Muscle layer of colon (tissue), 2 donors: ENCODE data around the gene PCDHA12.
"Not testable (repeated sequence)": the region's sequence is repeated elsewhere in the genome, so short reads cannot be mapped to it uniquely, and the experiment has no call there.

Experiments used
- H3K27ac ChIP-seq: one replicate; pipeline ENCODE4 v1.7.0; 2013; ENCODE audit warnings: low read depth, mild to moderate bottlenecking, low read length, moderate library complexity
- H3K27me3 ChIP-seq, 2 donors: one replicate each; pipeline ENCODE4 v1.7.0; 2013; ENCODE audit warnings: low read length in 2 of 2, mild to moderate bottlenecking in 2 of 2; ENCODE audit not compliant: insufficient read depth in 2 of 2, control insufficient read depth in 1 of 2
- H3K36me3 ChIP-seq: one replicate; pipeline ENCODE4 v1.7.0; 2013; ENCODE audit warnings: mild to moderate bottlenecking, low read length; ENCODE audit not compliant: insufficient read depth
- H3K4me1 ChIP-seq: one replicate; pipeline ENCODE4 v1.7.0; 2013; ENCODE audit warnings: mild to moderate bottlenecking, low read length; ENCODE audit not compliant: insufficient read depth
- H3K4me3 ChIP-seq, 2 donors: one replicate each; pipeline ENCODE4 v1.7.0; 2013; ENCODE audit warnings: low read length in 2 of 2, low read depth in 1 of 2, mild to moderate bottlenecking in 1 of 2, moderate library complexity in 1 of 2
- H3K9ac ChIP-seq: one replicate; pipeline ENCODE4 v1.7.0; 2013; ENCODE audit warnings: low read length
- H3K9me3 ChIP-seq: one replicate; pipeline ENCODE4 v1.7.0; 2013; ENCODE audit warnings: mild to moderate bottlenecking, low read length
- donor health status: abdominal sarcoma.
- donor health status: Adenocarcinoma of cecum.

The PCDHA12 gene

DNA sequence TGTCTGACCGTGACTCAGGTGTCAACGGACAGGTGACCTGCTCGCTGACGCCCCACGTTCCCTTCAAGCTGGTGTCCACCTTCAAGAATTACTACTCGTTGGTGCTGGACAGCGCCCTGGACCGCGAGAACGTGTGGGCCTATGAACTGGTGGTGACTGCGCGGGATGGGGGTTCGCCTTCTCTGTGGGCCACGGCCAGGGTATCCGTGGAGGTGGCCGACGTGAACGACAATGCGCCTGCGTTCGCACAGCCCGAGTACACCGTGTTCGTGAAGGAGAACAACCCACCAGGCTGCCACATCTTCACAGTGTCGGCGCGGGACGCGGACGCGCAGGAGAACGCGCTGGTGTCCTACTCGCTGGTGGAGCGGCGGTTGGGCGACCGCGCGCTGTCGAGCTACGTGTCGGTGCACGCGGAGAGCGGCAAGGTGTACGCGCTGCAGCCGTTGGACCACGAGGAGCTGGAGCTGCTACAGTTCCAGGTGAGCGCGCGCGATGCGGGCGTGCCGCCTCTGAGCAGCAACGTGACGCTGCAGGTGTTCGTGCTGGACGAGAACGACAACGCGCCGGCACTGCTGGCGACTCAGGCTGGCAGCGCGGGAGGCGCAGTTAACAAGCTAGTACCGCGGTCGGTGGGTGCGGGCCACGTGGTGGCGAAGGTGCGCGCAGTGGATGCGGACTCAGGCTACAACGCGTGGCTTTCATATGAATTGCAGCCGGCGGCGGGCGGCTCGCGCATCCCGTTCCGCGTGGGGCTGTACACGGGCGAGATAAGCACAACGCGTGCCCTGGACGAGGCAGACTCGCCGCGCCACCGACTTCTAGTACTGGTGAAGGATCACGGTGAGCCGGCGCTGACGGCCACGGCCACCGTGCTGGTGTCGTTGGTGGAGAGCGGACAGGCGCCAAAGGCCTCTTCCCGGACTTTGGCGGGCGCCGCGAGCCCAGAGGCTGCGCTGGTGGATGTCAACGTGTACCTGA lies 4.6 kb upstream of the PCDHA12 start:
- peaks cover 0 to 7% of the 10 kb centered on the region in 2 donors for H3K27me3 ChIP-seq
- no peaks in the 10 kb centered on the region for H3K4me1 ChIP-seq
- H3K4me3 ChIP-seq = no peak overlapping the region
- no peak overlapping the region for H3K9ac ChIP-seq
- H3K9me3 ChIP-seq = no peaks in the 10 kb centered on the region
- no peaks in the 10 kb centered on the region for H3K36me3 ChIP-seq
- no peak overlapping the region for H3K27ac ChIP-seq

DNA sequence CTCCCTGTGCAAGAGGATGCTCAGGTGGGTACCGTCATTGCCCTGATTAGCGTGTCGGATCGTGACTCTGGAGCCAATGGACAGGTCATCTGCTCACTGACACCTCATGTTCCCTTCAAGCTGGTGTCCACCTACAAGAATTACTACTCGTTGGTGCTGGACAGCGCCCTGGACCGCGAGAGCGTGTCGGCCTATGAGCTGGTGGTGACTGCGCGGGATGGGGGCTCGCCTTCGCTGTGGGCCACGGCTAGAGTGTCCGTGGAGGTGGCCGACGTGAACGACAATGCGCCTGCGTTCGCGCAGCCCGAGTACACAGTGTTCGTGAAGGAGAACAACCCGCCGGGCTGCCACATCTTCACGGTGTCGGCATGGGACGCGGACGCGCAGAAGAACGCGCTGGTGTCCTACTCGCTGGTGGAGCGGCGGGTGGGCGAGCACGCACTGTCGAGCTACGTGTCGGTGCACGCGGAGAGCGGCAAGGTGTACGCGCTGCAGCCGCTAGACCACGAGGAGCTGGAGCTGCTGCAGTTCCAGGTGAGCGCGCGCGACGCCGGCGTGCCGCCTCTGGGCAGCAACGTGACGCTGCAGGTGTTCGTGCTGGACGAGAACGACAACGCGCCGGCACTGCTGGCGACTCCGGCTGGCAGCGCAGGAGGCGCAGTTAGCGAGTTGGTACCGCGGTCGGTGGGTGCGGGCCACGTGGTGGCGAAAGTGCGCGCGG lies 1.6 kb downstream of the PCDHA12 start:
- H3K4me3 ChIP-seq, H3K36me3 ChIP-seq, H3K27me3 ChIP-seq, H3K4me1 ChIP-seq, H3K27ac ChIP-seq, H3K9me3 ChIP-seq, H3K9ac ChIP-seq: not testable (repeated sequence)

DNA sequence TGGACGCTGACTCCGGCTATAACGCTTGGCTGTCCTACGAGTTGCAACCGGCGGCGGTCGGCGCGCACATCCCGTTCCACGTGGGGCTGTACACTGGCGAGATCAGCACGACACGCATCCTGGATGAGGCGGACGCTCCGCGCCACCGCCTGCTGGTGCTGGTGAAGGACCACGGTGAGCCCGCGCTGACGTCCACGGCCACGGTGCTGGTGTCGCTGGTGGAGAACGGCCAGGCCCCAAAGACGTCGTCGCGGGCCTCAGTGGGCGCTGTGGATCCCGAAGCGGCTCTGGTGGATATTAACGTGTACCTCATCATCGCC lies 2.1 kb downstream of the PCDHA12 start:
- peaks cover 0 to 5% of the 10 kb centered on the region in 2 donors for H3K27me3 ChIP-seq
- H3K4me1 ChIP-seq = no peaks in the 10 kb centered on the region
- H3K27ac ChIP-seq = no peak overlapping the region
- no peak overlapping the region for H3K9ac ChIP-seq
- H3K9me3 ChIP-seq = peaks cover 5% of the 10 kb centered on the region
- no peak overlapping the region for H3K4me3 ChIP-seq
- no peaks in the 10 kb centered on the region for H3K36me3 ChIP-seq

GRCh38 chr5:140881889-140882590 lies 6.9 kb downstream of the PCDHA12 start, which contains the start of gene PCDHA13:
Gene PCDHA13 (plus strand): TSS chr5:140882124. CDS start chr5:140882269, 145 bp downstream.
- no peak within 1 kb of the TSS for H3K9ac ChIP-seq
- no peak within 1 kb of the TSS for H3K4me3 ChIP-seq
- no peak within 1 kb of the TSS for H3K27ac ChIP-seq
- no peaks in the 10 kb centered on the region for H3K4me1 ChIP-seq
- peaks cover 6% of the 10 kb centered on the region for H3K9me3 ChIP-seq
- peaks cover 0 to 8% of the 10 kb centered on the region in 2 donors for H3K27me3 ChIP-seq
- H3K36me3 ChIP-seq = no peaks in the 10 kb centered on the region

- no peak overlapping the region for H3K27ac ChIP-seq
- H3K4me1 ChIP-seq = no peaks in the 10 kb centered on the region
- H3K36me3 ChIP-seq = no peaks in the 10 kb centered on the region
- H3K9me3 ChIP-seq = peaks cover 6% of the 10 kb centered on the region
- H3K9ac ChIP-seq = no peak overlapping the region
- peaks cover 0 to 4% of the 10 kb centered on the region in 2 donors for H3K27me3 ChIP-seq
- no peak overlapping the region for H3K4me3 ChIP-seq
Observed at GRCh38 chr5:140882591-140882899, 7.4 kb downstream of the PCDHA12 start.

DNA sequence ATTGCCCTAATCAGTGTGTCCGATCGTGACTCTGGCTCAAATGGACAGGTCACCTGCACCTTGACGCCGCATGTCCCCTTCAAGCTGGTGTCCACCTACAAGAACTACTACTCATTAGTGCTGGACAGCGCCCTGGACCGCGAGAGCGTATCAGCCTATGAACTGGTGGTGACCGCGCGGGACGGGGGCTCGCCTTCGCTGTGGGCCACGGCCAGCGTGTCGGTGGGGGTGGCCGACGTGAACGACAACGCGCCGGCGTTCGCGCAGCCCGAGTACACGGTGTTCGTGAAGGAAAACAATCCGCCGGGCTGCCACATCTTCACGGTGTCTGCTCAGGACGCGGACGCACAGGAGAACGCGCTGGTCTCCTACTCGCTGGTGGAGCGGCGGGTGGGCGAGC lies 8.3 kb downstream of the PCDHA12 start:
- no peak overlapping the region for H3K9ac ChIP-seq
- H3K27ac ChIP-seq = no peak overlapping the region
- H3K4me1 ChIP-seq = no peaks in the 10 kb centered on the region
- no peaks in the 10 kb centered on the region for H3K36me3 ChIP-seq
- H3K4me3 ChIP-seq = no peak overlapping the region
- peaks cover 0 to 4% of the 10 kb centered on the region in 2 donors for H3K27me3 ChIP-seq
- H3K9me3 ChIP-seq = peaks cover 6% of the 10 kb centered on the region

DNA sequence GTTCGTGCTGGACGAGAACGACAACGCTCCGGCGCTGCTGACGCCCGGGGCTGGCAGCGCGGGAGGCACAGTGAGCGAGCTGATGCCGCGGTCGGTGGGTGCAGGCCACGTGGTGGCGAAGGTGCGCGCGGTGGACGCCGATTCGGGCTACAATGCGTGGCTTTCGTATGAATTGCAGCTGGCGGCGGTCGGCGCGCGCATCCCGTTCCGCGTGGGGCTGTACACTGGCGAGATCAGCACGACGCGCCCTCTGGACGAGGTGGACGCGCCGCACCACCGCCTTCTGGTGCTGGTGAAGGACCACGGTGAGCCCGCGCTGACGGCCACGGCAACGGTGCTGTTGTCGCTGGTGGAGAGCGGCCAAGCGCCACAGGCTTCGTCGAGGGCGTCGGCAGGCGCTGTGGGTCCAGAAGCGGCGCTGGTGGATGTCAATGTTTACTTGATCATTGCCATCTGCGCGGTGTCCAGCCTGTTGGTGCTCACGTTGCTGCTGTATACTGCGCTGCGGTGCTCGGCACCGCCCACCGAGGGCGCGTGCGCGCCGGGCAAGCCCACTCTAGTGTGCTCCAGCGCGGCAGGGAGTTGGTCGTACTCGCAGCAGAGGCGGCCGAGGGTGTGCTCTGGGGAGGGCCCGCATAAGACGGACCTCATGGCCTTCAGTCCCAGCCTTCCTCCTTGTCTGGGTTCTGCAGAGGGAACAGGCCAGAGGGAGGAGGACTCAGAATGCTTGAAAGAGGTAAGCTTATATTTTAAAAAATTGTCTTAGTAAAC lies 9.0 kb downstream of the PCDHA12 start:
- Histone ChIP-seq H3K36me3 (no peaks in the 10 kb centered on the region), H3K27me3 (peaks cover 0 to 4% of the 10 kb centered on the region in 2 donors), H3K4me3 (no peak overlapping the region), H3K4me1 (no peaks in the 10 kb centered on the region), H3K27ac (no peak overlapping the region), H3K9ac (no peak overlapping the region), H3K9me3 (peaks cover 6% of the 10 kb centered on the region)

GRCh38 chr5:140916325-140916724 lies 41.2 kb downstream of the PCDHA12 start:
- Histone ChIP-seq H3K9me3 (peaks cover 4% of the 10 kb centered on the region), H3K4me1 (no peaks in the 10 kb centered on the region), H3K27ac (no peak overlapping the region), H3K4me3 (no peak overlapping the region), H3K36me3 (no peaks in the 10 kb centered on the region), H3K9ac (no peak overlapping the region), H3K27me3 (no peaks in the 10 kb centered on the region)

- Histone ChIP-seq H3K36me3 (no peaks in the 10 kb centered on the region), H3K27ac (no peak overlapping the region), H3K4me3 (no peak overlapping the region), H3K27me3 (peaks cover 10 to 23% of the 10 kb centered on the region in 2 donors), H3K9ac (no peak overlapping the region), H3K9me3 (no peaks in the 10 kb centered on the region), H3K4me1 (peaks cover 7% of the 10 kb centered on the region)
Observed at GRCh38 chr5:140923601-140924000, 48.5 kb downstream of the PCDHA12 start.

DNA sequence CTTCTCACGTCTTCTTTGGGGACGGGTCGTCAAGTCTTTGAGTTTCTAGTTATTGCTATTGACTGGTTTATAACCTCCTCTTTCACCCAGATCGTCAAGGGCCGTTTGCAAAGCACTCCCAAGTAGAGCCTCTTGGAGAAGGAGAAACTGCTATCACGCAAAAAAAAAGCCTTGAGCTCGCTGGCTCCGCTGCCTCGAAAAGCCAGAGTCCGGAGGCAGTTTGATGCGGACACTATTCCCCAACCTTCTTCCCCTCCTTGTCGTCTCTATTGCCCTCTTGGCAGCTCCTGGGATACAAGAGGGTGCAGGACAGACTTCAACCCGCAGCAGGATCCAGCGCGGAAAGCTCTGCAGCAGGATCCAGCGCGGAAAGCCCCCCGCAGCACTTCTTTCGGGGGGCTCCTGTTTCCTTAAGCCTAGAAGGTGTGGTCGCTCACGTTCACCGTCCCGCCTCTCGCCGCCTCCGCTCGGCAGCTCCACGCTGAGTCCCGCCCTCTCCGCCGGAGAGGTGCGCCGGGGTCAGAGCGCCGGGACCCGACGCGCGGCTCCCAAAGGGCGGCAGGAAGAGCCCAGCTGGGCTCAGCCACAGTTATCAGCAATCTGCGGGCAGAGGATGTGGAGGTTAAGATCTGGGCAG lies 50.8 kb downstream of the PCDHA12 start, which contains the start of gene PCDHAC1:
TSS of gene PCDHAC1 (plus strand) at position 494 of the 637 bp plus-strand sequence. CDS start 594 bp downstream, outside the sequence.
- Histone ChIP-seq H3K9ac (no peak within 1 kb of the TSS), H3K9me3 (no peaks in the 10 kb centered on the region), H3K27ac (no peak within 1 kb of the TSS), H3K4me3 (peak within 1 kb of the TSS; percentile 64 to 68), H3K4me1 (peaks cover 7% of the 10 kb centered on the region), H3K36me3 (no peaks in the 10 kb centered on the region), H3K27me3 (peaks cover 10 to 28% of the 10 kb centered on the region in 2 donors)
